KBM-7 (cell line): Measurements from ENCODE around the gene DIS3L2.

Experiments
- DNase-seq: peaks from one replicate; pipeline ENCODE4 v3.0.0-alpha.2; 2015
- in situ Hi-C: fragments of 300-500 bp; cut with MboI; formaldehyde crosslinking; loops from 2 replicates; pipeline ENCODE4 v1.14.3; 2020; ENCODE audit warnings: low sequenced_read_pairs, low pct_unique_long_range_greater_than_20kb, mixed read lengths

DIS3L2 gene

DNA sequence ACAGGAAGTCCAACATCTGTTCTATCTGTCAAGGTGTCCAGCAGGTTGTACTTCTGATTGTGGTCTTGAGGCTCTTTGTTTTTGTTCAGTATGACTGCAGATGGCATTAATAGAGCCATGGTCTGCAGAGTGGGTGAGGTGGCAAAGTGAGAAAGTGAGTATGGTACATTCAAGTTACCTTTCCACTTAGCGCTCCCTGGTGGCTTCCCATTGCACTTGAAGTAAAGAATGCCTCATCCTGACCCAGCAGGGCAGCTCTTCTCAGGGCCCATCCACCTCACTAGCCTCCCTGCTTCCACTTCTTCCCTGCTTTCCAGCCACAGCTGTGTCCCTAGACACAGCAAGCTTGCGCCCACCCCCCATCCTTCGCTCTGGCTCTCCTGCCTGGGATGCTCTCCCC, 269.0 kb downstream of the DIS3L2 start:
- DNase-seq: peak; percentile 27
- in situ Hi-C loops: no loop called here

DNA sequence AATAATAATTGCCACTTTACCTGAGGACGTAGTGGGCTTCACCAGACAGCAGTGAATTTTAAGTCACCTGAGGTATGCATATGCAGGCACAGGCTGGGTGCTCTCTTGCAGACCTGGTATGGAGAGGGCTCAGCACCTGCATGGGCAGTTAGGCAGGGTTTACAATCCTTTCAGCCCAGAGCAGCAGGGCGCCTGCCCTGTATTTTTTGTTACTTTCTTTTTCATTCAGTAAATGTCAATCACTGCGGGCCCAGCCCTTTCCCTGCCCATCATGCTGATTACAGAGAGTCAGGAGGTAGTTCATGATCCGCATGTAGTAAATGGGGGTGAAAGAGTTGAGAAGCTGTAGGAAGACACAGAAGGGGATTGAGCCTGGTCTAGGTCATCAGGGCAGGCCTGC, 270.0 kb downstream of the DIS3L2 start:
- in situ Hi-C loops: no loop called here
- no peak for DNase-seq

DNA sequence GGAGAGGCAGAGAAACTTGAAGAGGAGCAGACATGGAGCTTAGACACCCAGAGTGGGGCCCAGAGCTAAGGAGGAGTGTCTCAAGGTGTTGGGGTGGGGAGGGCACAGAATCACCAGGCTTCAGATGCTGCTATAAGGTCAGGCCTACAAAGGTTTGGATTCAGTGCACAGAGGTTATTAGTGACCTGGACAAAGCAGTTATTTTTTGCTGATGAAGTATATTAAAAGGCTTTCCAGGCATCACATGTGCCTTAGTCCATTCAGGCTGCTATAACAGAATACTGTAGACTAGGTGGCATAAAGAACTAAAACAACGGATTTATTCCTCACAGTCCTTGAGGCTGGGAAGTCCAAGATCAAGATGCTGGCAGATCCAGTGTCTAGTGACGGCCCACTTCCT, 271.4 kb downstream of the DIS3L2 start:
- in situ Hi-C loops: no loop called here
- no peak for DNase-seq

DNA sequence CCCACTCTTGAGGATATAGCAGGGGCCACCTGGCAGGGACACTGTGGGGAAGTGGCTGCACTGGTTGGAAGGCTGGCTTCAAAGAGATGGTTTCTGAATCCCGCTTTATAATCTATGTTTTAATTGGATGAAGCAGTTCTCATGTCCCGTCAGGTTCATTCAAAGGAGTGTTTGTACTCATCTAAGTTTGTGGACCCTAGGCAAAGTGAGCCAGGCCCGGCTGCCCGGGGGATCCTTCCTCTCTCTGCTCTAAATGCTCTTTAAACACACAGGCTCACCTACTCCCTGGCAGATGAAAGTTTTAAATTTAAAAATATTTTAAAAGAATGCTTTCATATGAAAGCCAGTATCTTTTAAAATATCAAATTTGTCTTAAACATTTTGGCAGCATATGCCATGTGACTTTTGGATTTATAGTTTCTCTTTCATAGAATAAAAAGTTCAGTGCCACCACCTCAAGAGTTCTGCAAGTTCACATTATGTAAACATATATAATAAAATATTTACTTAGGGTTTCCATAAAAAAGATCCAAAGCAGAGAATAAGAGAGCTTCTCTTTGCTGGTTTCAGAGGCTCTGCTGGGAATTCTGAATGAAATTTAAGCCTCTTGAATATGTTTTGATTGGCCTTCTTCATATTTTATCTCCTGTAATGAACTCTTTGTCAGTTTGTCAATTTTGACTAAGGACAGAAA, 273.6 kb downstream of the DIS3L2 start:
- no peak for DNase-seq
- in situ Hi-C loops: no loop called here

DNA sequence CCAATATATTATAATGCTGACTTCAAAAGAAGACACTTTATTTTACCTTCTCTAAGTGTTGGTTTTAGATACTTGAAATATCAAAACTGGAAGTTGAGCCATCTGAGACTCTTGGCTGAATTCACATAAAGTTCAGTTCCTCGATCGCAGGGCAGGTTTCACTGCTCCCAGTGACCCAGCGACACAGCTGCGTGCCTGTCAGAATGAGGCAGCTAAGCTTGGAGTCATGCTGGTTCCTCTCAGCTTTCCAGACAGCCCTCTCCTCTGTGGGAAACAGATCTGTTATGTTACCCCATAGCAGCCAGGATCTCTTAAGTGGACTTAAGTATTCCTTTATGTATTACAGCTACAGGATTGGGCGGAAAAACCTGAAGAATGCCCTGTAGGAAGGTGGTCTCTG, 274.2 kb downstream of the DIS3L2 start:
- no peak for DNase-seq
- in situ Hi-C loops: no loop called here

DNA sequence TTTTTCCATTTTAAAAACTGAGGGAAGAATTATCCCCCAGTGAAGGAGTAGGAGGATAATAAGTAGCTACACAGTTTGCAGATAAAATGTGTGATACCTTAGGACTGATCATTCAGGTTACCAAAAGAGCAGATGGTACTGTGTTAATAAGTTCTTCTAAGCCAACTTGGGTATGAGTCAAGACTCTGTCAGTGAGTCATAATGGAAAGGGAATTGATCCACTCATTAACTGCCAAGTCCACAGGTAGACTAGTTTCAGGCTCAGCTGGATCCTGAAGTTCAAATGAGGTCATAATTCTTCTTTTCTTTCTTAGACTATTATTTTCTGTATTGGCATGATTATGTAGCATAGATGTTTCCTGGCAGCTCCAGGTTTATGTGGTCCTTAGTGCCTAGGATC, 274.7 kb downstream of the DIS3L2 start:
- no peak for DNase-seq

DNA sequence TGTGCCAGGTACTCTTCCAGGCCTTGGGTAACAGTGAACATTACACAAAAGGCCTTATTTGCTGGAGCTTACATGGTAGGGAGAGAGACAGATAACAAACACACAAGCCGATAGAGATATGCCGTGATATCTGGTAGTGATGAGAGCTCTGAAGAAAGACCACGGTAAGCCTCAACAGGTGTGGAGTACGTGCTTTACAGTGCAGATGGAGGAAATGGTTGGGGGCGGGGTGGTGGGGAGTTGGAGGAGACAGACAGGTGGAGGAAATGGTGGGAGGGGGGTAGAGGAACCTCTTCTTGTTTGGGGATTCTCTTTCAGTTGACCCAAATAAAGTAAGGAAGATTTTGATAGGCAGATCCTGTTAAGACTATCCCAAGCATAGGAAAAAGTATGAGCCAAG, 276.0 kb downstream of the DIS3L2 start:
- in situ Hi-C loops: no loop called here
- no peak for DNase-seq

More for the DNA sequence above, 274.7 kb downstream of the DIS3L2 start:
- in situ Hi-C loops: no loop called here

- in situ Hi-C loops: no loop called here
- no peak for DNase-seq
Measured at GRCh38 chr2:232238108-232238507, 276.6 kb downstream of the DIS3L2 start.

DNA sequence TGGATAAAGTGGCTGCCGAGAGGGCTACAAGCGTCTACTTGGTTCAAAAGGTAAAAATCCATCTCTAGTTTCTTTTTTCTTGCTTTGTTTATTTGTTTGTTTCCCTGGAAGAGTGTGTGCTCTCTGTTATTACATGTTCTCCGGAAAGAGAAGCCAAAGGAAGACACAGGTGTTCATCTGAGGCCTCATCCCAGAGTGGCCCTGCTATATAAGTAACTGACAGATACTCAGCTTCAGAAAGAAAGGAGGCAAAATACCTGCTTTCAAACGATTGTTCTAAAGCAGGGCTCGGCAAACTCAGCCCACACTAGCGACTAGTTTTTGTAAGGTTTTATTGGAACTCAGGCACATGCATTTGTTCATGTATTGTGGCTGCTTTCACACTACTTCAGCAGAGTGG, 277.1 kb downstream of the DIS3L2 start:
- DNase-seq: no peak
- in situ Hi-C loops: no loop called here

- in situ Hi-C loops: no loop called here
- no peak for DNase-seq
Measured at GRCh38 chr2:232239951-232240681, 278.6 kb downstream of the DIS3L2 start.

GRCh38 chr2:232240906-232241305, 279.4 kb downstream of the DIS3L2 start:
- no peak for DNase-seq
- in situ Hi-C loops: no loop called here

- no peak for DNase-seq
- in situ Hi-C loops: no loop called here
Measured at GRCh38 chr2:232242316-232242715, 280.8 kb downstream of the DIS3L2 start.

DNA sequence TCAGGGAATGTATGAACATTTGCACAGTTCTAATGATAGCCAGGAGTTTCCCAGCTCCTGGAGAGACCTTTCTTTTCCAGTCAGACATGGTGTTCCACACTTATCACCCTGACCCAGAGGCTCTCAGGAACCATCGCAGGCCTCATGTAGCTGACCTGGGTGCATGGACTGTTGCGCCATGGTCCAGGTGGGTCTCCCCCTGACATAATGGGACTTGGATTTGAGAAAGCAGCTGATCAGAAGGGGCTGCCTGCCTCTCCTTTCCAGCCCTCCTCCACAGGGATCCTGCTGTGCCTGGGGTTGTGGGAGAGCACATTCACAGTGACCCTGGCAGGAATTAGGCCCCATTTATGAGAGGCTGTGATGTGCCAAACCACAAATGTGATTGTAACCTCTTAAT, 283.6 kb downstream of the DIS3L2 start:
- in situ Hi-C loops: no loop called here
- no peak for DNase-seq

GRCh38 chr2:232246245-232246644, 284.7 kb downstream of the DIS3L2 start:
- in situ Hi-C loops: no loop called here
- DNase-seq: no peak

- no peak for DNase-seq
- in situ Hi-C loops: no loop called here
Measured at GRCh38 chr2:232249096-232249495, 287.6 kb downstream of the DIS3L2 start.

DNA sequence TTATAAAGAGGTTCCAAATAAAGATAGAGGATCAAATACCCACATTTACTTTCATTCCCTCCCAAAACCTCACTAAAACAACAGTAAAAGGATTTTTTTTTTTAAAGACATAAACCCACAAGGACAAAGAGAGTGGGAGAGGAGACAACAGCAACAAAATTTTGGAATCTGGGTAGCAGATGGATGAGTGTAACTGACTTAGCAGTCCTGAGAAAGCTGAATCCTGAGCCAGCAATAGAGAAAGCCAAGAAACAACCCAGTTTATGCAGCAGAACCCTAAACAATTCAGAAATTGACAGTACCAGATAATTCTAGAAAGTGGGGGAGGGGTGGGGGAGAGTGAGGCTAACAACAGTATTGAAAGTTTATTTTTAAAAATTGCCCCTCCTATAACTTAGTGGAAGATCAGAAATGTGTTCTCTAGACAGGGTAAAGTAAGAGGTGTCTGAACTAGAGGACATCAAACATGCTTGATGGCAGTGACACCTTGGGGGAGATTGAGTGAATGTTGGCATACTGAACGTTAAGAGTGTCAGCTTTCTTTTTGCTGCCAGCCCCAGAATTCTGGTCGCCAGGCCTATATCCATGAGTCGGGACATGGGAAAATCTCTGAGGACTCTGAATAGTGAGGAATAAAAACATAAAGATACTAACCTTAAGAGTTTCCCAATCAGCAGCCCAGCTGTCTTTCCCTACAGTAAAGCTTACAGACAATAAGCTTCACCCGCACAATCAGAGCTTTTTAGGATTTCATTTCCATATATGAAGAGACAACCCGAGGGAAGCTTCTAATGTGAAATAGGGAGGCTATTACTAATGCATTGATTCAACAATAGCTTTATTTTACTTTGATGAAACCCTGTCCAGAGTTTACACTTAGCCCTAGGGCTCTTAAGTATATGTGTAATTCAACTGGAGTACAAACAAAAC, 289.0 kb downstream of the DIS3L2 start:
- DNase-seq: no peak
- in situ Hi-C loops: no loop called here

DNA sequence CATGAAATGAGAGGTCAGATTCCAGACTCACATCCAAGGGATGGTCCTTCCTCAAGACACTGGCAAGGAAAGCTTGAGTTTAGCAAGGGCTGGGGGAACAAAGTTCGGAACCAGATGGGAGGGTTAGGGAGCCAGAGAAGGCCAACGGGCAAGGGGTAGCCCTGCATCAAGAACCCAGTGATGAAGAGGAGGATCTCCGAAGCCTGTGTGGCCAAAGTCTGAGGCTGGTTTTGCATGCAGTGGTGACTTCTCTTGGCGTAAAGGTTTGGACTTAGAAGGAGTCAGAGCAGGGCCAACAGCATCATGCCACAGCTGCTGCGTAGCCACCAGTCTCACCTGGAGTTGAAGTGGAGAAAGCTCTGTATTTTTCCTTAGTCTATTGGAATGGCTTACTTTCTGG, 293.5 kb downstream of the DIS3L2 start:
- in situ Hi-C loops: no loop called here
- DNase-seq: no peak

- in situ Hi-C loops: no loop called here
- peak; percentile 35 for DNase-seq
Measured at GRCh38 chr2:232260075-232260474, 298.6 kb downstream of the DIS3L2 start.

DNA sequence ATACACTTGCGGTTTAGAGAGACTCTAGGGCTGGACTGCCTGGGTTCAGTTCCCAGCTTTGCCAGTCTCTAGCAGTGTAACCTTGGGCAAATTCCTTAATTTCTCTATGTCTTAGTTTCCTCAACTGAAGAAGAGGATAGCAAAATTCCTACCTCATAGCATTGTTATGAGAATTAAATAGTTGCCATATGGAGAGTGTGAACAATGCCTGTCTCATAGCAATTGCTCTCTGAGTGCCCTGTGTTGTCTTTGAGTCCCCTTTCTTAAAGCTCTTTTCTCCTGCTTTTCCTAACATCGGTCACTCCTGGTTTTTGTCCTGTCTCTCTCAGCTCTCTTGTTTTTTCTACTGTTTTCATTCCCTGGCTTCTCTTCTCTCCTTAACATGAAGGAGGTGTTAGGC, 300.3 kb downstream of the DIS3L2 start:
- in situ Hi-C loops: no loop called here
- DNase-seq: no peak

GRCh38 chr2:232263295-232263694, 301.8 kb downstream of the DIS3L2 start:
- in situ Hi-C loops: no loop called here
- DNase-seq: no peak
